Right lobe of liver (tissue), 6 donors: ENCODE data around the gene RIMS4. TPM values are rescaled to one million over a fixed set of nuclear protein-coding genes. Genes with fewer than 3 reads are reported as not detected.

Experiments used
- ATAC-seq, 4 donors: fragments of 200-7000 bp; cut with Tn5 transposase; one replicate each; pipeline ENCODE4 v1.9.1; 2020; ENCODE audit warnings: mild to moderate bottlenecking in 4 of 4, moderate library complexity in 4 of 4
- DNase-seq, 3 donors: peaks; one replicate each; pipeline ENCODE4 v3.0.0-alpha.2; 2020
- H3K27ac ChIP-seq, 3 donors: fragments of 200-600 bp; one replicate each; pipeline ENCODE4 v1.8.0; 2022
- H3K27me3 ChIP-seq, 2 donors: fragments of 200-600 bp; one replicate each; pipeline ENCODE4 v1.8.0; 2022
- H3K36me3 ChIP-seq, 4 donors: fragments of 200-600 bp; sonication (generic) in 1 of 4; one replicate each; pipeline versions ENCODE4 v1.5.1 to v1.8.0; 2017 to 2022; ENCODE audit warnings: control low read depth in 1 of 4
- H3K4me1 ChIP-seq, 4 donors: fragments of 200-600 bp; sonication (generic) in 1 of 4; one replicate each; pipeline versions ENCODE4 v1.5.1 to v1.8.0; 2017 to 2022; ENCODE audit warnings: control low read depth in 1 of 4
- H3K4me3 ChIP-seq, 3 donors: fragments of 200-600 bp; one replicate each; pipeline ENCODE4 v1.8.0; 2022
- H3K9me3 ChIP-seq, 4 donors: fragments of 200-600 bp; sonication (generic) in 1 of 4; one replicate each; pipeline versions ENCODE4 v1.5.1 to v1.8.0; 2017 to 2022; ENCODE audit warnings: control low read depth in 1 of 4
- CTCF ChIP-seq, 4 donors: fragments of 200-600 bp in 3 of 4; fragments of 450-650 bp in 1 of 4; IDR thresholded peaks; one replicate each; pipeline versions ENCODE4 v1.5.1 to v1.8.0; 2016 to 2022; ENCODE audit warnings: antibody characterized with exemption in 4 of 4, mild to moderate bottlenecking in 2 of 4
- POLR2A ChIP-seq: fragments of 450-650 bp; IDR thresholded peaks from one replicate; pipeline ENCODE4 v1.6.1; 2017; ENCODE audit warnings: antibody characterized with exemption, mild to moderate bottlenecking
- WGBS: methylation state at CpG from one replicate; pipeline ENCODE4 v1.1.6; 2018; ENCODE audit warnings: low coverage, low lambda C conversion rate; ENCODE audit not compliant: insufficient coverage; ENCODE audit errors: missing lambda C conversion rate; 5-methylcytosine and 5-hydroxymethylcytosine counted together
- intact Hi-C, 2 donors: fragments of 100-400 bp; cut with DNase I; formaldehyde crosslinking; loops; one replicate each; pipeline versions ENCODE4 v1.11.2 to v1.14.1; 2022
- total RNA-seq, 6 experiments: library from RNA; depleted of rRNA in 2 of 6; stranded (reverse); fragments of >200 nt in 2 of 6; fragmentation: NEBNext Ultra II Directional in 3 of 6; extraction: Animal tissue kit (Norgen Biotek cat#: 25700) in 3 of 6; gene quantifications; one replicate each; pipeline versions ENCODE4 v1.1.0 to v1.2.4, GENCODE V29; 2016 to 2023
- donor health status: DM: no; HTN: yes; CAD: no.
- donor health status: DM: no; HTN: no; CAD: no.
- donor health status: DM: no; HTN: no; CAD: no.
- donor health status: DM: no; HTN: yes; CAD: no.
- donor health status: DM: no; HTN: yes; CAD: no.

RIMS4 gene
- total RNA-seq, 6 experiments from 2014 or later, result not detected

DNA sequence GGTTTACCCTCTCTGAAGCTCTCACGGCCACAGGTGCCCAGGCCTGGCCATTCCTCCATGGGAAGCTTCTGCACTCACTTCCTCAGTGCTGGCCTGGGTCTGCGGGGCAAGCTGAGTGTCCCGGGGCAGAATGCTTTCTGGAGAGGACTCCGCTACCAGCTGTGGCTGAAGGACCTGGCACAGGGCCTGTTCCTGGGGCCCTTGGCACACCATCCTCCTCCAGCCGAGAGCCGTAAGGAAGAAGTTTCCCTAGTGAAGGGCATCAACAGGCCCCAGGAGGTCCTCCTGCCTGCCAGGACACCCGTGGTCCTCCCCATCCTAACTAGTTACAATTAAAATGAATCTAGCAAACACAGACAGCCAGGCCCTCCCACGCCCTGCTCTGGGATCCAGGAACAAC, 78.7 kb downstream of the RIMS4 start:
- TF ChIP-seq POLR2A, result no peak
- no peak for TF ChIP-seq CTCF (IDR thresholded peaks at IDR 0.05)
- H3K27me3 ChIP-seq, result no peaks in the 10 kb centered on the region
- H3K36me3 ChIP-seq, result no peaks in the 10 kb centered on the region
- intact Hi-C loops, result loop anchor here in 1 of 2 donors (5.0 kb wide), 1 partner anchor 49 kb away; no protein-coding TSS in a partner anchor
- no peaks in the 10 kb centered on the region for H3K9me3 ChIP-seq
- no peak for DNase-seq
- peaks cover 0 to 4% (median 0%) of the 10 kb centered on the region in 4 donors for H3K4me1 ChIP-seq
- WGBS, result 67% methylated on average over 1 of the region's 8 CpGs
- H3K27ac ChIP-seq, result no peak overlapping the region
- ATAC-seq, result no peak
- no peak overlapping the region for H3K4me3 ChIP-seq

GRCh38 chr20:44730441-44730840, 79.9 kb downstream of the RIMS4 start:
- H3K4me1 ChIP-seq, result no peaks in the 10 kb centered on the region
- DNase-seq (no peak), ATAC-seq (no peak)
- WGBS, result 92% methylated on average over 2 of the region's 2 CpGs
- H3K9me3 ChIP-seq, result no peaks in the 10 kb centered on the region
- TF ChIP-seq CTCF (IDR thresholded peaks at IDR 0.05), result no peak
- TF ChIP-seq POLR2A, result no peak
- H3K4me3 ChIP-seq, result no peak overlapping the region
- intact Hi-C loops, result loop anchor here in 1 of 2 donors (5.0 kb wide), 1 partner anchor 48 kb away; no protein-coding TSS in a partner anchor
- H3K27me3 ChIP-seq, result no peaks in the 10 kb centered on the region
- no peak overlapping the region for H3K27ac ChIP-seq
- no peaks in the 10 kb centered on the region for H3K36me3 ChIP-seq

GRCh38 chr20:44728801-44729443, 81.4 kb downstream of the RIMS4 start:
- no peak overlapping the region for H3K4me3 ChIP-seq
- ATAC-seq (peak; percentile 62 to 85 (median 77)), DNase-seq (peak in 2 of 3 donors; percentile 59 to 65)
- TF ChIP-seq CTCF (IDR thresholded peaks at IDR 0.05), result no peak
- no peak for TF ChIP-seq POLR2A
- H3K4me1 ChIP-seq, result no peaks in the 10 kb centered on the region
- intact Hi-C loops, result no loop called here
- H3K27me3 ChIP-seq, result no peaks in the 10 kb centered on the region
- WGBS, result 24% methylated on average over 8 of the region's 9 CpGs
- H3K9me3 ChIP-seq, result no peaks in the 10 kb centered on the region
- H3K36me3 ChIP-seq, result no peaks in the 10 kb centered on the region
- H3K27ac ChIP-seq, result no peak overlapping the region

GRCh38 chr20:44727651-44728050, 82.7 kb downstream of the RIMS4 start:
- intact Hi-C loops, result no loop called here
- TF ChIP-seq POLR2A, result no peak
- TF ChIP-seq CTCF (IDR thresholded peaks at IDR 0.05), result no peak
- DNase-seq, result no peak

More at GRCh38 chr20:44727651-44728050, 82.7 kb downstream of the RIMS4 start:
- Histone ChIP-seq H3K4me1 (no peaks in the 10 kb centered on the region), H3K36me3 (no peaks in the 10 kb centered on the region), H3K4me3 (no peak overlapping the region), H3K27ac (no peak overlapping the region), H3K27me3 (no peaks in the 10 kb centered on the region), H3K9me3 (no peaks in the 10 kb centered on the region)
- ATAC-seq, result no peak
- 86% methylated on average over 2 of the region's 2 CpGs for WGBS
